GM12874 (cell line): Measurements from ENCODE around the gene TRPM4.

Source experiments
- TF ChIP-seq, protein P1 (sequence below): IDR thresholded peaks from 2 replicates; pipeline ENCODE4 v1.5.1; 2011; ENCODE audit warnings: low read depth, mild to moderate bottlenecking, control low read depth, low read length, moderate library complexity; ENCODE audit not compliant: insufficient read depth

TRPM4 gene

DNA sequence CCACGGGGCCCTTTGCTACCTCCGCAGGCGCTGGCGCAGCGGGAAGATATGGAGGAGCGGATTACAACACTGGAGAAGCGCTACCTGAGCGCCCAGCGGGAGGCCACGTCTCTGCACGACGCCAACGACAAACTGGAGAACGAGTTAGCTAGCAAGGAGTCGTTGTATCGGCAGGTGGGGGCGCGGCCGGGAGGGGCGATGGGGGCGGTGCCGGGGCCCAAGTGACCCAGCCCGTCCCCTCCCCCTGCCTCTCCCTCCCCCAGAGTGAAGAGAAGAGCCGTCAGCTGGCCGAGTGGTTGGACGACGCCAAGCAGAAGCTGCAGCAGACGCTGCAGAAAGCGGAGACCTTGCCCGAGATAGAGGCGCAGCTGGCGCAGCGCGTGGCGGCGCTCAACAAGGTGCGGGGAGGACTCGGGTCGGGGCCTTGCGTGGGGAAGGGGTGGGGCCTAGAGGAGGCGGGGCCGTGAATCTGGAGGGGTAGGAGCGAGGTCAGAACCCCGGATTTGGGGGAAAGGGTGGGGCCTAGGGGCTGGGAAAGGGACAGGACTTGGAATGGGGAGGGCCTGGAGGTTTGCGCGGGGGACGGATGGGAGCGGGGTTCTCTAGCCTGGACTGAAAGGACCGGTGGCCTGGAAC lies 24.5 kb upstream of the TRPM4 start:
- TF ChIP-seq, protein P1, sequence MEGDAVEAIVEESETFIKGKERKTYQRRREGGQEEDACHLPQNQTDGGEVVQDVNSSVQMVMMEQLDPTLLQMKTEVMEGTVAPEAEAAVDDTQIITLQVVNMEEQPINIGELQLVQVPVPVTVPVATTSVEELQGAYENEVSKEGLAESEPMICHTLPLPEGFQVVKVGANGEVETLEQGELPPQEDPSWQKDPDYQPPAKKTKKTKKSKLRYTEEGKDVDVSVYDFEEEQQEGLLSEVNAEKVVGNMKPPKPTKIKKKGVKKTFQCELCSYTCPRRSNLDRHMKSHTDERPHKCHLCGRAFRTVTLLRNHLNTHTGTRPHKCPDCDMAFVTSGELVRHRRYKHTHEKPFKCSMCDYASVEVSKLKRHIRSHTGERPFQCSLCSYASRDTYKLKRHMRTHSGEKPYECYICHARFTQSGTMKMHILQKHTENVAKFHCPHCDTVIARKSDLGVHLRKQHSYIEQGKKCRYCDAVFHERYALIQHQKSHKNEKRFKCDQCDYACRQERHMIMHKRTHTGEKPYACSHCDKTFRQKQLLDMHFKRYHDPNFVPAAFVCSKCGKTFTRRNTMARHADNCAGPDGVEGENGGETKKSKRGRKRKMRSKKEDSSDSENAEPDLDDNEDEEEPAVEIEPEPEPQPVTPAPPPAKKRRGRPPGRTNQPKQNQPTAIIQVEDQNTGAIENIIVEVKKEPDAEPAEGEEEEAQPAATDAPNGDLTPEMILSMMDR: no peak

DNA sequence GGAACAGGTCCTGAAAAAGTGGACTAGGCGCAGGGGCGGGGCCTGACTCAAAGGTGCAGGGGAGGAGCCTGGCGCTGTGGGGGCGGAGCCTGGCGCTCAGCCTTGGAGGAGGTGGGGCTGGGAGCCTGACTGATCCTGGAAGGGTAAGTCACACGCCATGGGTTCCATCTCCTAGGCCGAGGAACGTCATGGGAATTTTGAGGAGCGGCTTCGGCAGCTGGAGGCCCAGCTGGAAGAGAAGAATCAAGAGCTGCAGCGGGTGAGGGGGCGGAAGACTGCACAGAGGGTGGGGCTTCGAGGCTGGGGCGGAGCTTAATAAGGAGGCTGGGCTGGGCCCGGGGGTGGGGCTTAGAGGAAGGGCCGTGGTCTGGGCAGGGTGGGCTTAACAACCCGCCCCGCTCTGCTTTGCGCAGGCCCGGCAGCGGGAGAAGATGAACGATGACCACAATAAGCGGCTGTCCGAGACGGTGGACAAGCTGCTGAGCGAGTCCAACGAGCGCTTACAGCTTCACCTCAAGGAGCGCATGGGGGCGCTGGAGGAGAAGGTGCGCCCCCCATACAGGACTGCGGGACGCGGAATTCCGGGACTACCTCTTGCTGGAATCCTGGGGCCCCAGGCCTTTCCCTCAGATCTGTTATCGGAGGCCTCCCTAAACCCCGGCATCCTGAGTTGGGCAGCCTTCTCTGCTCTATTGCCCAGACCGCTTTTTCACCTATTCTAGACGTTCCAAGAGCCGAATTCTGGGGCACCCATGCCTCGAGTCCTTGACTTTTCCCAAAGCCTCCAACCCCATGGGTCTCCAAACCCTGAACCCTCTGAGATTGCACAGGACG lies 23.8 kb upstream of the TRPM4 start:
- TF ChIP-seq, protein P1: no peak

DNA sequence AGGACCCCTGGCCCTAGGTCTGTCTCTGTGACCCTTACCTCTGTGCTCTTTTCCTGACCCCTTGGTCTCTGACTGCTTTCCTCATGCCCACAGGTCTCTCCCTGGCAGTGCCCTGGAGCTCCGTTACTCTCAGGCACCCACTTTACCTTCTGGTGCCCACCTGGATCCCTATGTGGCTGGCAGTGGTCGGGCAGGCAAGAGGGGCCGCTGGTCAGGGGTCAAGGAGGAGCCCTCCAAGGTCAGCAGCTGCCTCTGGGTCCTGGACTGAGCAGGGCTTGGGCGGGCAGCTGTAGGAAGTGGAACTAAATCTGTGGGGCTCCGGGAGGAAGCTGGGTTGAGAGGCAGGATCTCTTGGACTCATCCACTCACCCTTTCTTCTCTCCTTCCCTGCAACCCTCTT lies 21.9 kb upstream of the TRPM4 start:
- TF ChIP-seq, protein P1: no peak

DNA sequence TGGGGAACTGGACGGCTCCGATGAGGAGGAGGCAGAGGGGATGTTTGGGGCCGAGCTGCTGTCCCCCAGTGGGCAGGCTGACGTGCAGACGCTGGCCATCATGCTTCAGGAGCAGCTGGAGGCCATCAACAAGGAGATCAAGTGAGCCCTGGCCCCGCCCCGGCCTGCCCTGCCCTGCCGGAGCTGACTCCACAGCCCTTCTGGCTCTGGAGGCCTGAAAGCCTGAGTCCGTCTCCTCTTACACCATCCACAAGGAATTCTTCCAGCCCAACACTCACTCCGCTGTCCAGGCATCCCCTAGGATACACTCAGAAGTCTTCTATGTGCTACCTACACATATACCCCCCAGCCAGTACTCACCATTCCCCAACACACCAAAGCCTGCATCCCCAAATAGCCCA lies 20.8 kb upstream of the TRPM4 start:
- TF ChIP-seq, protein P1: no peak

DNA sequence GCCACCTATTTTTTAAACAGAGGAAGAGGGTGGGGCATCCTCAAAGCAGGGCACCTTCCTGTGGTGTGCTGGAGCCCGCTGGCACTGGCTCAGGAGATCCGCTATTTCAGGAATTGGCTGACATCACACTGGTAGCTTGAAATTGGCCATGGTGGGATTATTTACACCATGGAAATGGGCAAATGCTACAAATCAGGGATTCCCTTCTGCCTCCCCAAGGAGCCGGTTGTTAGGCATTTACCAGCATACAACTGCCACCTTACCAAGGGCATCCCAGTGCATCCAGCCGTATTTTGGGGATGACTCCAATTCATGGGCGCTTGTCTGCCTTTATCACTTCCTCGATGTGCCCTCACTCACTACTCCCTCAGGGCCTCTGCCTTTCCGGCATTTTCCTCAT lies 16.6 kb upstream of the TRPM4 start:
- TF ChIP-seq, protein P1: no peak

DNA sequence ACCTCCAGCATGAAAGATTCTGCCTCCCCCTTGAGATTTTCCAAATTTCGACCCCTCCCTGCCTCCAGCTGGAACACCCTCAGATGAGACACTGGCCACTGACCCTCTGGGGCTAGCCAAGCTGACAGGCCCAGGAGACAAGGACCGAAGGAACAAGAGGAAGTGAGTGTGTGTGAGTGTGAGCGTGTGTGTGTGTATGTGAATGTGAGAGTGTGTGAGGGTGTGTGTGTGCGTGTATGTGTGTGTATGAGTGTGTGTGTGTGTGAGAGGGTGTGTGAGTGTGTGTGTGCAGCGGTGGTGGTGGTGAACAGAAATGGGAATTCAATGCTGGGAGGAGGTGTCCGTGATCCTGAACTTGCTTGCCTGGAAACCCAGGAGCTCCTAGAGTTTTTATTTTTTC lies 16.2 kb upstream of the TRPM4 start:
- TF ChIP-seq, protein P1: no peak

DNA sequence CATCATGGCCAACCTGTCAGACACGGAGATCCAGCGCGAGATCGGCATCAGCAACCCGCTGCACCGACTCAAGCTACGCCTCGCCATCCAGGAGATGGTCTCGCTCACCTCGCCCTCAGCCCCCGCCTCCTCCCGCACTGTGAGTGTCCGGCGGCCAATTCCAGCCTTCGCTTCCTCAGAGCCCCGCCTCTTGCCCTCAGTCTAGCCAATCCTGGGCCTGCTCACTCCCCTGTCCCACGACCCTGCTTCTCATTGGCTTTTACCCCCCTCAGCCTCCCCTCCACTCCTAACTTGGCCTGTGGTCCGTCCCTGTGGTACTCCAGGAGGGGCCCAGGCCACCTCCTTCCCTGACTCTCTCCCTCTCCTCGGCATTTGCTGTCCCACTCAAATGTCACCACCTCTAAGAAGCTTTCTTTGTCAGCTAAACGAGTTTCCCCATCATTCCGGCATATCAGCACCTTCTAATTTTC lies 14.7 kb upstream of the TRPM4 start:
- TF ChIP-seq, protein P1: no peak
